HepG2 (cell line): ENCODE results near the gene PPP4R3A. TPM values are rescaled to one million over a fixed set of nuclear protein-coding genes. Genes with fewer than 3 reads are reported as not detected.

Experiments used
- GMEB1 ChIP-seq: sonication (generic); formaldehyde crosslinking; IDR thresholded peaks from 2 replicates; pipeline ENCODE4 v1.5.1; 2020; ENCODE audit warnings: missing genetic modification reagents, mild to moderate bottlenecking, borderline replicate concordance
- HNF1B ChIP-seq: sonication (generic); formaldehyde crosslinking; IDR thresholded peaks from 2 replicates; pipeline ENCODE4 v1.5.1; 2020; ENCODE audit warnings: mild to moderate bottlenecking, moderate library complexity, missing genetic modification reagents
- HNF4A ChIP-seq: sonication (generic); formaldehyde crosslinking; IDR thresholded peaks from 2 replicates; pipeline ENCODE4 v1.4.0; 2020; ENCODE audit warnings: missing genetic modification reagents
- HNRNPL ChIP-seq: fragments of 200-400 bp; formaldehyde crosslinking; IDR thresholded peaks from 2 replicates; pipeline ENCODE4 v1.6.1; 2017; ENCODE audit warnings: mild to moderate bottlenecking, low read depth, low read length
- HOXA5 ChIP-seq: sonication (generic); formaldehyde crosslinking; IDR thresholded peaks from 2 replicates; pipeline ENCODE4 v1.4.0; 2020; ENCODE audit warnings: missing genetic modification reagents
- KDM4B ChIP-seq: sonication (generic); formaldehyde crosslinking; IDR thresholded peaks from 2 replicates; pipeline ENCODE4 v1.4.0; 2020; ENCODE audit warnings: missing genetic modification reagents
- MED1 ChIP-seq: sonication (generic); formaldehyde crosslinking; IDR thresholded peaks from 2 replicates; pipeline ENCODE4 v1.4.0; 2020; ENCODE audit warnings: missing genetic modification reagents
- MTF1 ChIP-seq: sonication (generic); formaldehyde crosslinking; IDR thresholded peaks from 2 replicates; pipeline ENCODE4 v1.5.0; 2020; ENCODE audit warnings: missing genetic modification reagents
- NFKB2 ChIP-seq: sonication (generic); formaldehyde crosslinking; IDR thresholded peaks from 2 replicates; pipeline ENCODE4 v1.4.0; 2020; ENCODE audit warnings: missing genetic modification reagents, borderline replicate concordance
- RFX3 ChIP-seq: IDR thresholded peaks from 2 replicates; pipeline ENCODE4 v1.6.1; 2016; ENCODE audit warnings: missing biosample characterization, missing genetic modification reagents
- RFX5 ChIP-seq: IDR thresholded peaks from 2 replicates; pipeline ENCODE4 v1.6.1; 2011; ENCODE audit warnings: low read depth, low read length, improper control_type of control experiment
- SKIL ChIP-seq: sonication (generic); formaldehyde crosslinking; IDR thresholded peaks from 2 replicates; pipeline ENCODE4 v1.8.0; 2022; ENCODE audit warnings: missing genetic modification reagents, mild to moderate bottlenecking, moderate library complexity, borderline replicate concordance
- SNAPC5 ChIP-seq: sonication (generic); formaldehyde crosslinking; IDR thresholded peaks from 2 replicates; pipeline ENCODE4 v1.8.1; 2023; ENCODE audit warnings: mild to moderate bottlenecking, missing genetic modification reagents, borderline replicate concordance
- SOX6 ChIP-seq, 2 experiments: fragments of 450-650 bp in 1 of 2; sonication (generic) in 1 of 2; formaldehyde crosslinking in 1 of 2; IDR thresholded peaks; 2 replicates each; pipeline versions ENCODE4 v1.4.0 to v1.6.1; 2017 to 2020; ENCODE audit warnings: antibody characterized with exemption in 1 of 2, mild to moderate bottlenecking in 1 of 2, missing genetic modification reagents in 1 of 2
- TRIM24 ChIP-seq: sonication (generic); formaldehyde crosslinking; IDR thresholded peaks from 2 replicates; pipeline ENCODE4 v1.8.0; 2022; ENCODE audit warnings: mild to moderate bottlenecking, missing genetic modification reagents
- USF2 ChIP-seq, 2 experiments: sonication (generic) in 1 of 2; formaldehyde crosslinking in 1 of 2; IDR thresholded peaks; 2 replicates each; pipeline versions ENCODE4 v1.5.1 to v1.6.1; 2011 to 2020; ENCODE audit warnings: borderline replicate concordance in 1 of 2, low read depth in 1 of 2, low read length in 1 of 2, mild to moderate bottlenecking in 1 of 2, missing genetic modification reagents in 1 of 2, moderate library complexity in 1 of 2
- WIZ ChIP-seq: sonication (generic); formaldehyde crosslinking; IDR thresholded peaks from 2 replicates; pipeline ENCODE4 v1.5.1; 2020; ENCODE audit warnings: mild to moderate bottlenecking, missing genetic modification reagents
- ZFX ChIP-seq: sonication (generic); formaldehyde crosslinking; IDR thresholded peaks from 2 replicates; pipeline ENCODE4 v1.4.0; 2020; ENCODE audit warnings: mild to moderate bottlenecking, low read depth, missing genetic modification reagents, moderate library complexity
- ZNF350 ChIP-seq: sonication (generic); formaldehyde crosslinking; IDR thresholded peaks from 2 replicates; pipeline ENCODE4 v1.4.0; 2020; ENCODE audit warnings: mild to moderate bottlenecking, low read depth, missing genetic modification reagents, borderline replicate concordance
- ZNF652 ChIP-seq: IDR thresholded peaks from 2 replicates; pipeline ENCODE4 v1.6.1; 2016; ENCODE audit warnings: low read depth, borderline replicate concordance
- ZNF891 ChIP-seq: sonication (generic); formaldehyde crosslinking; IDR thresholded peaks from 2 replicates; pipeline ENCODE4 v1.5.0; 2020; ENCODE audit warnings: mild to moderate bottlenecking, missing genetic modification reagents
- polyA plus RNA-seq, 8 experiments: library from polyadenylated mRNA; depleted of rRNA in 3 of 8; stranded (reverse) in 7 of 8; unstranded in 1 of 8; fragments of >200 nt; fragmentation: Illumina TruSeq in 4 of 8; extraction: Trizol in 4 of 8; gene quantifications; 2 replicates each; pipeline versions ENCODE4 v1.2.1 to v1.2.3, GENCODE V29; 2011 to 2016; ENCODE audit warnings: low read depth in 4 of 8, missing spikeins in 1 of 8, mixed read lengths in 1 of 8; ENCODE audit not compliant: insufficient read depth in 1 of 8
- total RNA-seq, 5 experiments: library from RNA; depleted of rRNA; stranded (reverse); fragments of >200 nt; fragmentation: Illumina TruSeq; extraction: Trizol; gene quantifications; 2 replicates each; pipeline ENCODE4 v1.2.3, GENCODE V29; 2016; ENCODE audit warnings: low read depth in 1 of 5

PPP4R3A gene
- total and polyA plus RNA-seq, 2 of the 13 experiments (the other 11 are each of a cell fraction or from before 2014, with no cell fraction given): 22.5 to 57.4 TPM

GRCh38 chr14:91554535-91555332 is 44.6 kb upstream of the PPP4R3A start (continued):
- no peak for TF ChIP-seq NFKB2 (CRISPR knock-in tag)
- TF ChIP-seq USF2 (IDR thresholded peaks at IDR 0.05; ENCODE audit: low read depth, low read length): no peak
- TF ChIP-seq USF2 (CRISPR knock-in tag; IDR thresholded peaks at IDR 0.05; ENCODE audit: borderline replicate concordance): no peak
- no peak for TF ChIP-seq ZNF652 (CRISPR knock-in tag)
- TF ChIP-seq HNF1B (CRISPR knock-in tag): no peak
- no peak for TF ChIP-seq HNRNPL
- no peak for TF ChIP-seq WIZ
- TF ChIP-seq HNF4A (CRISPR knock-in tag): peak; percentile 95
- TF ChIP-seq GMEB1 (CRISPR knock-in tag): no peak
- TF ChIP-seq SOX6 (IDR thresholded peaks at IDR 0.05): no peak
- peak; percentile 30; the same call in 1 of the 2 replicates for TF ChIP-seq SOX6 (CRISPR knock-in tag; IDR thresholded peaks at IDR 0.05)
- 0 out of 2 replicates have a peak, but pooled peaks have one; percentile 29 for TF ChIP-seq SNAPC5
- no peak for TF ChIP-seq MTF1 (CRISPR knock-in tag)
- no peak for TF ChIP-seq SKIL
- peak; percentile 56 for TF ChIP-seq ZFX (CRISPR knock-in tag)
- TF ChIP-seq MED1 (CRISPR knock-in tag): peak; percentile 27; the same call in 1 of the 2 replicates
- 0 out of 2 replicates have a peak, but pooled peaks have one; percentile 13 for TF ChIP-seq KDM4B (CRISPR knock-in tag)
- TF ChIP-seq TRIM24: no peak
- TF ChIP-seq ZNF350 (CRISPR knock-in tag): peak; percentile 22; the same call in 1 of the 2 replicates
- TF ChIP-seq ZNF891 (CRISPR knock-in tag): peak; percentile 78; the same call in 1 of the 2 replicates
- TF ChIP-seq RFX5: no peak
- TF ChIP-seq RFX3 (CRISPR knock-in tag): no peak
- no peak for TF ChIP-seq HOXA5 (CRISPR knock-in tag)
